ENCODE results near the gene CGB3. TPM values are rescaled to one million over a fixed set of nuclear protein-coding genes. Genes with fewer than 3 reads are reported as not detected.

CGB3 gene
- total RNA-seq, 4 donors from 2014 or later: not detected

GRCh38 chr19:48986211-48986610 lies 37.9 kb downstream of the CGB3 start:
- 97% methylated on average over 3 of the region's 3 CpGs for WGBS
- no peak overlapping the region for H3K27ac ChIP-seq
- H3K4me3 ChIP-seq: no peak overlapping the region
- TF ChIP-seq CTCF (IDR thresholded peaks at IDR 0.05) (no peak), EP300 (IDR thresholded peaks at IDR 0.05) (no peak), POLR2A (IDR thresholded peaks at IDR 0.05) (no peak), POLR2AphosphoS5 (IDR thresholded peaks at IDR 0.05) (no peak)
- H3K36me3 ChIP-seq: peaks cover 72% of the 10 kb centered on the region
- no peak for DNase-seq (ENCODE audit: low spot score in 2 of 2)
- H3K4me1 ChIP-seq: peaks cover 15% of the 10 kb centered on the region
- H3K9me3 ChIP-seq: no peaks in the 10 kb centered on the region
- no peaks in the 10 kb centered on the region for H3K27me3 ChIP-seq

GRCh38 chr19:48985711-48986110 lies 38.4 kb downstream of the CGB3 start:
- Histone ChIP-seq H3K36me3 (peaks cover 77% of the 10 kb centered on the region), H3K4me3 (no peak overlapping the region), H3K27me3 (no peaks in the 10 kb centered on the region), H3K4me1 (peaks cover 10% of the 10 kb centered on the region), H3K9me3 (no peaks in the 10 kb centered on the region), H3K27ac (no peak overlapping the region)
- DNase-seq (ENCODE audit: low spot score in 2 of 2): no peak
- TF ChIP-seq POLR2A (IDR thresholded peaks at IDR 0.05) (no peak), CTCF (IDR thresholded peaks at IDR 0.05) (no peak), POLR2AphosphoS5 (IDR thresholded peaks at IDR 0.05) (no peak), EP300 (IDR thresholded peaks at IDR 0.05) (no peak)
- 100% methylated on average over 2 of the region's 13 CpGs for WGBS

GRCh38 chr19:48982280-48982679 lies 41.9 kb downstream of the CGB3 start:
- no peaks in the 10 kb centered on the region for H3K27me3 ChIP-seq
- no peak overlapping the region for H3K27ac ChIP-seq
- DNase-seq (ENCODE audit: low spot score in 2 of 2): no peak
- H3K4me3 ChIP-seq: no peak overlapping the region
- H3K9me3 ChIP-seq: no peaks in the 10 kb centered on the region
- peaks cover 77% of the 10 kb centered on the region for H3K36me3 ChIP-seq
- peaks cover 16% of the 10 kb centered on the region for H3K4me1 ChIP-seq
- 97% methylated on average over 6 of the region's 9 CpGs for WGBS
- TF ChIP-seq POLR2AphosphoS5 (IDR thresholded peaks at IDR 0.05): no peak
- no peak for TF ChIP-seq POLR2A (IDR thresholded peaks at IDR 0.05)
- TF ChIP-seq EP300 (IDR thresholded peaks at IDR 0.05): no peak
- TF ChIP-seq CTCF (IDR thresholded peaks at IDR 0.05): no peak

- WGBS: 68% methylated on average over 2 of the region's 2 CpGs
- Histone ChIP-seq H3K27me3 (no peaks in the 10 kb centered on the region), H3K27ac (no peak overlapping the region), H3K9me3 (no peaks in the 10 kb centered on the region), H3K4me3 (no peak overlapping the region), H3K4me1 (peaks cover 16% of the 10 kb centered on the region), H3K36me3 (peaks cover 70% of the 10 kb centered on the region)
- TF ChIP-seq CTCF (IDR thresholded peaks at IDR 0.05): no peak
- no peak for TF ChIP-seq POLR2AphosphoS5 (IDR thresholded peaks at IDR 0.05)
- no peak for TF ChIP-seq POLR2A (IDR thresholded peaks at IDR 0.05)
- TF ChIP-seq EP300 (IDR thresholded peaks at IDR 0.05): no peak
- no peak for DNase-seq (ENCODE audit: low spot score in 2 of 2)
These were observed 47.1 kb downstream of the CGB3 start for GRCh38 chr19:48977061-48977460.

- H3K36me3 ChIP-seq: peaks cover 66% of the 10 kb centered on the region
- 90% methylated on average over 13 of the region's 13 CpGs for WGBS
- TF ChIP-seq CTCF (IDR thresholded peaks at IDR 0.05) (no peak), POLR2A (IDR thresholded peaks at IDR 0.05) (no peak), EP300 (IDR thresholded peaks at IDR 0.05) (no peak), POLR2AphosphoS5 (IDR thresholded peaks at IDR 0.05) (no peak)
These were observed 47.9 kb downstream of the CGB3 start for GRCh38 chr19:48975947-48976847.

More at GRCh38 chr19:48975947-48976847, 47.9 kb downstream of the CGB3 start:
- no peaks in the 10 kb centered on the region for H3K9me3 ChIP-seq
- no peaks in the 10 kb centered on the region for H3K27me3 ChIP-seq
- H3K4me1 ChIP-seq: peaks cover 16% of the 10 kb centered on the region
- no peak overlapping the region for H3K27ac ChIP-seq
- DNase-seq (ENCODE audit: low spot score in 2 of 2): no peak
- H3K4me3 ChIP-seq: no peak overlapping the region

All from suprapubic skin (tissue), 4 donors.